ENCODE measurements around the gene KLHDC3. TPM values are rescaled to one million over a fixed set of nuclear protein-coding genes. Genes with fewer than 3 reads are reported as not detected.

The KLHDC3 gene
- total and polyA plus RNA-seq, 9 of the 15 experiments (the other 6 are each of a cell fraction or from before 2014, with no cell fraction given), result 4.5 to 171 (median 107) TPM

GRCh38 chr6:43059168-43060033 is 45.4 kb downstream of the KLHDC3 start, which contains the start of the genes KLC4 and MRPL2 (continued):
- TF ChIP-seq ZFP1 (CRISPR knock-in tag; IDR thresholded peaks at IDR 0.05) (no peak), RAD21 (CRISPR knock-in tag; conservative IDR thresholded peaks at IDR 0.05 in 1 of 2, IDR thresholded peaks at IDR 0.05 in 1 of 2) (no peak), NR4A1 (CRISPR knock-in tag; IDR thresholded peaks at IDR 0.05) (no peak), NR4A1 (tag; IDR thresholded peaks at IDR 0.05) (no peak), ARNT (IDR thresholded peaks at IDR 0.05) (no peak), ZSCAN29 (IDR thresholded peaks at IDR 0.05) (no peak), JUND (IDR thresholded peaks at IDR 0.05; ENCODE audit: borderline replicate concordance, low read depth, low read length) (peak; percentile 82), JUND (tag; IDR thresholded peaks at IDR 0.05; ENCODE audit: borderline replicate concordance, low read depth, low read length) (no peak; the same call in 2 of the 3 replicates), NEUROD1 (IDR thresholded peaks at IDR 0.05; ENCODE audit: borderline replicate concordance, low read depth, low read length, partially characterized antibody) (peak; percentile 16), GATA2 (CRISPR knock-in tag; IDR thresholded peaks at IDR 0.05) (no peak), TBL1XR1 (IDR thresholded peaks at IDR 0.05; ENCODE audit: low read length in 2 of 2) (peak in 1 of 2 experiments; percentile 99; a peak in 3 of 4 replicates), MAZ (CRISPR knock-in tag; conservative IDR thresholded peaks at IDR 0.05 in 1 of 2, IDR thresholded peaks at IDR 0.05 in 1 of 2) (peak; percentile 38 to 65), ZNF695 (CRISPR knock-in tag; IDR thresholded peaks at IDR 0.05) (no peak), ZNF561 (CRISPR knock-in tag; conservative IDR thresholded peaks at IDR 0.05) (no peak), HINFP (tag; conservative IDR thresholded peaks at IDR 0.05; ENCODE audit: low read depth) (no peak), ZBTB2 (IDR thresholded peaks at IDR 0.05) (no peak), E2F8 (IDR thresholded peaks at IDR 0.05; ENCODE audit: low read depth, partially characterized antibody) (peak; percentile 81), TEAD4 (IDR thresholded peaks at IDR 0.05; ENCODE audit: low read length) (no peak), TEAD4 (CRISPR knock-in tag; IDR thresholded peaks at IDR 0.05; ENCODE audit: borderline replicate concordance) (no peak)
